CD4-positive, alpha-beta T cell treated with Interleukin-1 beta for 1 hour (primary cell): ENCODE data around the gene URB1.

Experiments used
- DNase-seq, 2 donors: peaks; one replicate each; pipeline ENCODE4 v3.0.0-alpha.2; 2020 to 2022

Gene URB1

DNA sequence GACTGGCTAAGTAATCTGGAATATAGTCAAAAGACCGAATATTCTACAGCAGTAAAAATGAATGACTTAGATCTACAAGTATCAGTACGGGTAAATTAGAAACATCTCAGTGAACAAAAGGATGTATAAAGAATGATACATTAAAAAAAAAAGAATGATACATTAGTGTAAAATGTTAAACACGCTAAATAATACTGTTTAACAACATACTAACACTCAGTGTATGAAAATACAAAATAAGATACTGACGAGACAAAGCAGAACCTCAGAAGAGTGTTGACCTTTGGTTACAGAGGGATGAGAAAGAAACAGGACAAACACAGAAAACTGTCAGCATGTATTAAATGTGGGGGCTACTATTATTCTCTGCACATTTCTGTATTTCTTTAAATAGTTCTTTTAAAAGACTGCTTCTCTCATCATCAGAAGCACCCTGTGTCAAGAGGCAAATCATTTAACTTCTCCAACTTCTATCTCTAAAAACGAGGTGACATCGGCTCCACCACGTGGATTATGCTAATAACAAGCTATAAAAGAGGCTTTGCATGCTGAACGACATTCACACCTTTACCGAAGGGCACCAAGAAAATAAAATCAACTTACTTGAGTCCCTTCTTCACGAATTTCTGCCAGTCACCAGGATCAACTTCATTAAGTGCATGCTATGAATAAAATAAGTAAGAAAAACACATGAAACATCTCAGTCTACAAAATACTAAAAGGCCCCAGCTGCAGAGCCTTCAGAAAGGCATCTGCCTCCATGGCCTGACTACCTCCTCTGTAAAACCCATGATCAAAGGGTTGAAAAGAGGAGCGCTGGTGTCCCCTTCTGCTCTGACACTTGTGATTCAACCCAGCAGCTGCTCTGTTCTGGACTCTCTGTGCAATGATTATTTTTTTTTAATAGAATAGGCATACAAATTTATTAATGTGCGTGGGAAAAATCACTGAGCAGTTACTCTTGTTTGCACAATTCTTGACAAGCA lies 51.7 kb downstream of the URB1 start:
- DNase-seq, result no peak

DNA sequence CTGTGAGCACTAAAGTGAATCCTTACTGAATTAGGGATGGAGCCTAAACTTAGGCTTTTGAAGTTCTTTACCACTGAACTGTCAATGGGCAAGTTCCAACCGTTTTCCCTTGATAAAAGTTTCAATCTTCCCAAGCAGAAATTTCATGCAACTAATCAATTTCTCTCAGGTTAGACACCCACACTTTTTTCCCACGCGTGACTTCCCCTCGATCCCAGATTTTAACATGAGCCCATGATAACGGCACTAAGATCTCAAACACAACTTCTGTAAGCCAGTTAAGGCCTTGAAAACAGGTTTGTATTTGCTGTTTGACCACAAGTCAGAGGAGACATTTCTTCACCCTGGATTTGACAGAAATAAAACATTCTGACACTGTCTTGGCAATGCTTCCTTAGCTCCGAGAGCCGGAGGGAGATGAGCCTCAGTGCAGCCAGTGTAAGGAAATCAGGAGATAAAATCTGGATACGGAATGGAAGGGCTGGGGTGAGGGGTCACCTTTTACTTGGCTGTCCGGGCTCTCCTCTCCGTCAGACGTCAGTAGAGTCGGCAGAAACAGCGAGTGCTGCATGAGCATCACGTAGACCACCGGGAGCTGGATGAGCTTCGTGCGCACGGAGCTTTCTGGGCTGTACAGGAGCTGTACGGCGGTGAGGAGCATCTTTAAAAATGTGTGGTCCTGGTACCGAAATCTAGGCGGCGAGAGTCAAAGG lies 54.4 kb downstream of the URB1 start:
- no peak for DNase-seq

DNA sequence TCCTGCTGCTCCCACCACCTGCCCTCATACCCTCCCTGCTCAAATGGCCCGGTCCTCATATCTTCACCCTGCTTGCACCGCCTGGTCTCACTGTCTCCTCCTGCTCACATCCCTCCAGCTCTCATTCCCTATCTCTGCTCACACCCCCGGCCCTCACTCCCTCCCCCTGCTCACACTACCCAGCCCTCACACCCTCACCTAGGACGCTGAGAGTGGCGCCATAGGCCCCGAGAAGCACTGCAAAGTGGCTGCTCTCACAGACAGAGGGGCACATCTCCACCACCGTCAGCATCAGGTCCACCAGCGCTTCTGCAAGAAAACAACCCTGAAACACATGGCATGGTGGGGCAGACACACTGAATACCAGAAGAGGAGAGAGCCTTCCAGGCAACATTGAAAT lies 55.6 kb downstream of the URB1 start:
- DNase-seq, result no peak

DNA sequence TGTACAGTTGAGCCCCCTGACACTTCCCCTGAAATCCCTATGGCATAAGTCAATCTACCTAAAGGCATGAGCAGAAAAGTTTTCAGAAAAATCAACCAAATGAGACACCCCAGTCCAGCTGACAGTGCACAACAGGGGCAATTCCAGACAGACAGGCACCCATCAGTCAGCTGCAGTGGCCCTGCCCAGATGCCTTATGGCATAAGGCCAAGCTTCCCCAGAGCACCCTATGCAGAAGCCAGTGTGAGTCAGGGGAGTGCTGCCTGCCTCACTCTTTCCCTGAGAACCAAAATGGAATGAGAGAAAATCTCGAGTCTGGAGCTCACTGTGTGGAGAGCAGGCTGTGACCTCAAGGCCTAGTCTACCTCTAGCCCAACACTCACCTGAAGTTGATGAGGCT lies 56.1 kb downstream of the URB1 start:
- DNase-seq, result no peak

GRCh38 chr21:32335601-32336575 lies 56.9 kb downstream of the URB1 start:
- DNase-seq, result no peak

DNA sequence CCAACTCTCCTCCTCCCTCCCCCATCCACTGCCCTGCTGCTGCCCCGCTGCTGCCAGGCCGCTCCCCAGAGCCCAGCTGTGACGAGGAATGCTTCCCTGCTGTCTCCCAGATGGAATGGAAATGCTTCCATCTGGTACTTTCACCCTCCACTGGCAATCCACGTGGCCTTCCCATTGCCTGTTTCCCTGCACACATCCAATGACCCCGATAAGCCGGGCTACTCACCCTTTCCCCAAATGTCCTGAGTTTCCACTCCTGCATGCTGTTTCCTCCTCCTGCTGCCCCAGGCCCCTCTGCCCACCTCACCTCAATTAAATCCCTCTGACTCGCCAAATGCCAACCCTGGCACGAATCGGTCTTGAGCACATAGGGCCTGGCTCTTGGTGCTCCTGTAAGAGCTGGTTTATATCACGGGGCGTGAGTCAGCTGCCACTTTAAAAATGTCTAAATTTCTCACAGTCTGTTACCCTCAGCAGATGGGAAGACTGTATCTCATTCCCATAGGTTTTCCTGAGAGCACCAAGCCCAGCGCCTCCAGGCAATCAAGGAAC lies 57.8 kb downstream of the URB1 start:
- DNase-seq, result no peak

DNA sequence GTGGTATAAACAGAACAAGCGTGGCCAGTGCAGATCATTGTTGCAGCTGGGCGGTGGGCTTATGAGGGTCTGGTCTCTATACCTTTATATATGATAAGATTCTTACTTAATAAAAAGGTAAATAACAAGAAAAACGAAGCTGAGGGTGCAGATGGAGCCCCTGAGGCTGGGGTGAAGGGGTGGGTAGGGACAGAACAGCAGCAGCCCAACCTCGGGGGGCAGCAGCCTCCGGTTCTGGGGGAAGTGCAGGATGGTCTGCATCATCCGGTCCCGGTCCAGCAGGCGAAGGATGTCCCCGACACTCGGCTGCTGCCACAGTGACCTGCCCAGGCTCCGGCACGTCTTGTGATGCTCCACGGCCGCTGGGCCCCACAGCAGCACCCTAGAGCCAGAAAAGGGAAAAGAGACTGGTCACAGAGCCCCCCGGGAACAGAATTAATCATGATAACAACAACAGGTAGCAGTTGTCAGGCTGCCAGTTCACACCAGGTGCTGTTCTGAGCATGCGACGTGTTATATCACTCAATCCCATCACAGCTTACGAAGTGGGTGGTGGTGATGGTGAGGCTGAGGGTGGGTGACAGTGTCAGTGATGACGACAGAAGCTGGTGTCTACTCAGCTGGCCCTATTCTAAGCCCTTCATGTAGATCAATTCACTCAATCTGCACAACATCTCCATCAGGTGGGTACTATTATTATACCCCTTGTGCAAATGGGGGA lies 58.7 kb downstream of the URB1 start:
- DNase-seq, result no peak

DNA sequence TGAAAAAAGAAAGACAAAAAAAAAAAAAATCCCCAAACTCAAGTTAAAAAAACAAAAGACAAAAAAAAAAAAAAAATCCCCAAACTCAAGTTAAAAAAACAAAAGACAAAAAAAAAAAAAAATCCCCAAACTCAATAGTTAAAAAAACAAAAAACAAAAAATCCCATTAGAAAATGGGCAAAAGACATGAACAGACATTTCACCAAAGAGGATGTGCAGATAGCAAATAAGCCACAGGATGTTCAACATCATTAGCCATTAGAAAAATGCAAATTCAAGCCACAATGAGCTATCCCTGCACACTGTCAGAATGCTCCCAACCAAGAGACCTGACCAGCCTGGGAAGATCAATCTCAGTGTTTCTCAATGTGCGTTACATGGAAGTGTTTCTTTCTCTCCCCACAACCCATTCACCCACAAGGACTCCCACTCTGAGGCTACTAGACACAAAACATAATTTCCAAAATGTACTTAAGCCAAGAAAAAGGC lies 60.3 kb downstream of the URB1 start:
- DNase-seq, result no peak

- no peak for DNase-seq
Measured at GRCh38 chr21:32331444-32332305, 61.1 kb downstream of the URB1 start.

DNA sequence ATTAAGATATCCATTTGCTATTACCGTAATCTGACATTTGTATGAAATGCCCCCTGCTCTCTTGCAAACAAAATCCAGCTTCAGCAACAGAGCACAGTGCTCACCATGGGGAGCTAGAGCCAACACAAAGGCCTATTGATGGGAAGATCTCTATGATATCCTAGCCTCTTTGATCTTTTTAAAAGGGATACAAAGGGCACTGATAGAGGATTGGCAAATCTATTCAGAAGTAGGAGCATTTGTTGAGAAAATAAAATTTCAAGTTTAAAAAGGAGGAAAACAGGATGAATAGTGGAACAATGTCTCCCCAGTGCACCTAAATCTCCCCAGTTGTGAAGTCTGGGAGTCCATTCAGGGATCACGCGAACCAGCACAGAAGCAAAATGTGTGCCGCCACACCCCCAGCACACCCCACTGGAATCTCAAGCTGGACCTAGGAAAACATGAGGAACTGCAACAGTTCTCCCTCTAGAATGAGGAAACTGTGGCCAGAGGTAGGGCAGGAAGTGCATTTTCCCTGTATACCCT lies 62.0 kb downstream of the URB1 start:
- no peak for DNase-seq

DNA sequence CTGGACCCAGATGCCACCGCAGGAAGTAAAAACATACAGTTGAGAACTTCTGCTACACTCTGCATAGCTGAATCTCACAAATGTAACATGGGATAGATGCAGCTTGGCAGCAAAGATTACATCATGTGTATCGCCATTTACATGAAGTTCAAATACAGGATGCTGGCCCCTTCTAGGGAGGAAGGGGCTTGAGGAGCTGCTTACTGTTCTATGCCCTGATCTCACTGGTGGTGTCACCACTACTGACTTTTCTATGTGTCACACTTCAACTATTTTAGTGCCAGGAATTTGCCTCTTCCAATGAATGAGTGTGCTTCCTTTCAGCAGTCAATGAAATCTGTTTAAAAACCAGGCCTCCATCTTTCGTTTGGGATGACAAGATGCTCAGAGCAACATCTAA lies 63.0 kb downstream of the URB1 start:
- no peak for DNase-seq

- DNase-seq, result no peak
Measured at GRCh38 chr21:32329331-32329730, 63.5 kb downstream of the URB1 start.

DNA sequence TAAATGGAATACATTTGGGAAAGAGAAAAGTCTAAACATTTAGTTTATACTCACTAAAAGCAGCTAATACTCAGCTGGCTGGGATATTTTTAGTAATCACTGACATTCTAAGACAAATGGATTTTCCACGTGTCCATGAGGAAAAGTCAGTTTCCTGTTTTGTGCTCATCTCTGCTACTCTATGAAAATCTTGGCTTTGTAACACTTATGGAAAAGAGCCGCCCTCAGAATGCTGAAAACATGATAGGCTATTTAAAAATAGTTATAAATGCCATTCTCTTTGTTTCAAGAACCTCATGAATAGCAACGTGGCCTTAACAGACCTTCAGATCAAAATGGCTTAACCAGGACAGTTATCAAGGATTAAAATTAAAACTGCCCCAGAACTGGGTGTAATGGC lies 64.2 kb downstream of the URB1 start:
- DNase-seq, result no peak

- DNase-seq, result no peak
Measured at GRCh38 chr21:32325706-32326105, 67.1 kb downstream of the URB1 start.

- no peak for DNase-seq
Measured at GRCh38 chr21:32322676-32323075, 70.1 kb downstream of the URB1 start.

- no peak for DNase-seq
Measured at GRCh38 chr21:32322103-32322502, 70.7 kb downstream of the URB1 start.

DNA sequence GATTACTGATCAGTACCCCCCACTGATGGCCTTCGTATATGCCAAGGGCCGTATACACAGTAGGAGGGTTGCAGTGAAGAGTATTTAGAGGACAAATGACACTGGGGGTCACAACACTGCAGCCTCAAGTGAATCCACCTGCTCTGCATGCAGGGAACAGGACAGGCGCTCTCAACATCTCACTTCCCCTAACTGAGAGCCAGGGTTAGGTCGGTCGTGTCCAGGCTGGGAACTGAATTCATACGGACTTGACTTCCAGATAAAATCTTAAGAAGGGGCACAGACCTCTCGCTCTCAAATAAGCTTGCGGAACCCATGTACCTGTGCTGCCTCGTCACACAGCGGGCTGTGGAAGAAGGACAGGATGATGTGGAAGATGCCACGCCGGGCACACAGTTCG lies 71.3 kb downstream of the URB1 start:
- DNase-seq, result no peak

DNA sequence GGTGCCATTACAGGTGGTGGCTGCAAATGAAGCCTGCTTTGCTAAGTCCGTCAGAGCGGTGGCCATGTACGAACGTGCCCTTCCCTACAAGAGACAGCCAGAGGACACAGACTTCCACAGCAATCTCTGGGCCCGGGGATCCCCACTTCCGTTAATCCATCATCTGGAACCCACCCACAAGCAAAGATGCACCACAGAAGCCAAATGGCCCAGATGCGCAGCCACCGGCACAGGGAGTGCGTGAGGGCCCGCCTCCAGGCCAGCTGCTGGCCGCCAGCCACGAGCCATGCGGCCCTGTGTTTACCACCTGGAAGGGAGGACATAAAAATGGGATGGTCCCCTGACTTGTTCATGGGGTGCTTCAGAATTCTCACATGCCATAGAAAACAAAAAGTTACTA lies 72.1 kb downstream of the URB1 start:
- no peak for DNase-seq

- DNase-seq, result no peak
Measured at GRCh38 chr21:32320059-32320458, 72.8 kb downstream of the URB1 start.

- no peak for DNase-seq
Measured at GRCh38 chr21:32319012-32319411, 73.8 kb downstream of the URB1 start.
